GM21529 (cell line): ENCODE measurements around the gene DDB1.
A peak's percentile ranks its signal among the peaks of the same experiment; 100 is the strongest.

ENCODE experiments used
- ATAC-seq: cut with Tn5 transposase; IDR thresholded peaks from one replicate; pipeline ENCODE4 v1.9.1; 2021; ENCODE audit not compliant: unreplicated experiment

The DDB1 gene

GRCh38 chr11:61298663-61299244, 34.2 kb downstream of the DDB1 start:
- no peak for ATAC-seq

- no peak for ATAC-seq
Measured at GRCh38 chr11:61297746-61298145, 35.2 kb downstream of the DDB1 start.

- no peak for ATAC-seq
Measured at GRCh38 chr11:61297341-61297740, 35.6 kb downstream of the DDB1 start.

- no peak for ATAC-seq
Measured at GRCh38 chr11:61295596-61295926, 37.3 kb downstream of the DDB1 start.

GRCh38 chr11:61294717-61295595, 37.9 kb downstream of the DDB1 start, which contains the start of gene VWCE:
Gene VWCE (minus strand): TSS chr11:61295316. CDS start chr11:61295037, 279 bp downstream.
- peak; percentile 72 for ATAC-seq

- peak; percentile 32 for ATAC-seq
Measured at GRCh38 chr11:61293867-61294716, 38.8 kb downstream of the DDB1 start.

- ATAC-seq: no peak
Measured at GRCh38 chr11:61292356-61292755, 40.5 kb downstream of the DDB1 start.

- no peak for ATAC-seq
Measured at GRCh38 chr11:61290905-61291690, 41.8 kb downstream of the DDB1 start.

GRCh38 chr11:61287338-61287977, 45.4 kb downstream of the DDB1 start:
- no peak for ATAC-seq

- ATAC-seq: no peak
Measured at GRCh38 chr11:61283613-61284012, 49.3 kb downstream of the DDB1 start.

GRCh38 chr11:61281581-61282250, 51.2 kb downstream of the DDB1 start:
- ATAC-seq: no peak

GRCh38 chr11:61280883-61281580, 51.9 kb downstream of the DDB1 start:
- no peak for ATAC-seq

GRCh38 chr11:61279934-61280659, 52.8 kb downstream of the DDB1 start:
- ATAC-seq: no peak

GRCh38 chr11:61278001-61278470, 54.9 kb downstream of the DDB1 start:
- no peak for ATAC-seq

- no peak for ATAC-seq
Measured at GRCh38 chr11:61277186-61278000, 55.5 kb downstream of the DDB1 start.

- ATAC-seq: no peak
Measured at GRCh38 chr11:61275191-61275590, 57.7 kb downstream of the DDB1 start.

- ATAC-seq: no peak
Measured at GRCh38 chr11:61274084-61274483, 58.8 kb downstream of the DDB1 start.
